ENCODE measurements around the gene ILKAP.

Gene ILKAP

DNA sequence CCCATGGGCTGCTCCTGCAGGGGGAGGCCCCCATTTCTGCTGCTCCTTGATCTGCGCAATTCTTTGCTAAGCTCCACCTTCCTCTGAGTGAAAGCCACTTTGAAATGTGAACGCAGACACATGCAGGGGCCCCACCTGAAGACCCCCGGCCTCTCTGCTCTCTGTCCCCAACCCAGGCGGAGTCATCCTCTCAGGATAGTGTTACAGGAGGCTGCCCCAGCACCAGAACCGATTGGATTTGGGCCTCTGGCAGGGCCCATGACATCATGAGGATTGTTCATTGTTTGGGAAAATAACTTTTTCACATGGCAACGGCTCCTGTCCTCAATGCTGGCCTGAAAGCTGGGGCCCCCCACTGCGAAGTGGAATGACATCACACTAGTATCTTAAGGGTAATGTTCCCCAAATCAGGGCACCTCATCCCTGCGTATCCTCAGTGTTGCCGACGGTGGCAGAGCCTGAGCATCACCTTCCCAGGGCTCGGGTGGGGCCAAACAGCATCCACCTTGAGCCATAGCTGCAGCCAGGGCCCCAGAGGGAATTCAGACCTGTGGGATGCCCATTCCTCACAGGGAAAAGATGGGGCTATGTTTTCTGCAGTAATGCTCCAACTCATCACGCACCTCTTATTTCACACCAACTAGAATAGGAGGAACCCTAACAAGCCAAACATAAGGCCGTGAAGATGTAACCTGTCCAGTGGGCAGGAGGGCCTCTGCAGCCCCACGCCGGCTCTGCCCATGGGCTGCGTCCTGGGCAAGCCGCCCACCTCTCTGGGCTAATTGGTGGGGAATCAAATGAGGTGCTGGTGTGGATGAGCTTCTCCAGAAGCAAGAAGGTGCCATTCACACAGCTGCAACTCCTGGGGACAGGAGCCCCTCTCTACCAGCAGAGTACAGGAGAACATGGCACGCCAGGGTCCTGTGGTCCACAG is 47.5 kb downstream of the ILKAP start:
- H3K27ac ChIP-seq (replicated peaks) = no peak overlapping the region
- H3K4me3 ChIP-seq (replicated peaks; ENCODE audit: insufficient read depth, low read length) = no peak overlapping the region
- H3K27me3 ChIP-seq (ENCODE audit: insufficient read depth, poor library complexity, severe bottlenecking) = peaks cover 11% of the 10 kb centered on the region
- DNase-seq (ENCODE audit: low read depth in 1 of 2, low spot score in 1 of 2) = no peak
- no peak for TF ChIP-seq POLR2AphosphoS5 (IDR thresholded peaks at IDR 0.05; ENCODE audit: low read depth)
- TF ChIP-seq GABPA (IDR thresholded peaks at IDR 0.05; ENCODE audit: low read depth) = no peak
- TF ChIP-seq, protein P1, sequence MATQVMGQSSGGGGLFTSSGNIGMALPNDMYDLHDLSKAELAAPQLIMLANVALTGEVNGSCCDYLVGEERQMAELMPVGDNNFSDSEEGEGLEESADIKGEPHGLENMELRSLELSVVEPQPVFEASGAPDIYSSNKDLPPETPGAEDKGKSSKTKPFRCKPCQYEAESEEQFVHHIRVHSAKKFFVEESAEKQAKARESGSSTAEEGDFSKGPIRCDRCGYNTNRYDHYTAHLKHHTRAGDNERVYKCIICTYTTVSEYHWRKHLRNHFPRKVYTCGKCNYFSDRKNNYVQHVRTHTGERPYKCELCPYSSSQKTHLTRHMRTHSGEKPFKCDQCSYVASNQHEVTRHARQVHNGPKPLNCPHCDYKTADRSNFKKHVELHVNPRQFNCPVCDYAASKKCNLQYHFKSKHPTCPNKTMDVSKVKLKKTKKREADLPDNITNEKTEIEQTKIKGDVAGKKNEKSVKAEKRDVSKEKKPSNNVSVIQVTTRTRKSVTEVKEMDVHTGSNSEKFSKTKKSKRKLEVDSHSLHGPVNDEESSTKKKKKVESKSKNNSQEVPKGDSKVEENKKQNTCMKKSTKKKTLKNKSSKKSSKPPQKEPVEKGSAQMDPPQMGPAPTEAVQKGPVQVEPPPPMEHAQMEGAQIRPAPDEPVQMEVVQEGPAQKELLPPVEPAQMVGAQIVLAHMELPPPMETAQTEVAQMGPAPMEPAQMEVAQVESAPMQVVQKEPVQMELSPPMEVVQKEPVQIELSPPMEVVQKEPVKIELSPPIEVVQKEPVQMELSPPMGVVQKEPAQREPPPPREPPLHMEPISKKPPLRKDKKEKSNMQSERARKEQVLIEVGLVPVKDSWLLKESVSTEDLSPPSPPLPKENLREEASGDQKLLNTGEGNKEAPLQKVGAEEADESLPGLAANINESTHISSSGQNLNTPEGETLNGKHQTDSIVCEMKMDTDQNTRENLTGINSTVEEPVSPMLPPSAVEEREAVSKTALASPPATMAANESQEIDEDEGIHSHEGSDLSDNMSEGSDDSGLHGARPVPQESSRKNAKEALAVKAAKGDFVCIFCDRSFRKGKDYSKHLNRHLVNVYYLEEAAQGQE (IDR thresholded peaks at IDR 0.05; ENCODE audit: insufficient replicate concordance, low read depth) = no peak
- TF ChIP-seq, protein P2, sequence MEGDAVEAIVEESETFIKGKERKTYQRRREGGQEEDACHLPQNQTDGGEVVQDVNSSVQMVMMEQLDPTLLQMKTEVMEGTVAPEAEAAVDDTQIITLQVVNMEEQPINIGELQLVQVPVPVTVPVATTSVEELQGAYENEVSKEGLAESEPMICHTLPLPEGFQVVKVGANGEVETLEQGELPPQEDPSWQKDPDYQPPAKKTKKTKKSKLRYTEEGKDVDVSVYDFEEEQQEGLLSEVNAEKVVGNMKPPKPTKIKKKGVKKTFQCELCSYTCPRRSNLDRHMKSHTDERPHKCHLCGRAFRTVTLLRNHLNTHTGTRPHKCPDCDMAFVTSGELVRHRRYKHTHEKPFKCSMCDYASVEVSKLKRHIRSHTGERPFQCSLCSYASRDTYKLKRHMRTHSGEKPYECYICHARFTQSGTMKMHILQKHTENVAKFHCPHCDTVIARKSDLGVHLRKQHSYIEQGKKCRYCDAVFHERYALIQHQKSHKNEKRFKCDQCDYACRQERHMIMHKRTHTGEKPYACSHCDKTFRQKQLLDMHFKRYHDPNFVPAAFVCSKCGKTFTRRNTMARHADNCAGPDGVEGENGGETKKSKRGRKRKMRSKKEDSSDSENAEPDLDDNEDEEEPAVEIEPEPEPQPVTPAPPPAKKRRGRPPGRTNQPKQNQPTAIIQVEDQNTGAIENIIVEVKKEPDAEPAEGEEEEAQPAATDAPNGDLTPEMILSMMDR (IDR thresholded peaks at IDR 0.05; ENCODE audit: insufficient read depth, low read length) = no peak
- TF ChIP-seq SPI1 (IDR thresholded peaks at IDR 0.05; ENCODE audit: borderline replicate concordance, low read depth) = no peak

DNA sequence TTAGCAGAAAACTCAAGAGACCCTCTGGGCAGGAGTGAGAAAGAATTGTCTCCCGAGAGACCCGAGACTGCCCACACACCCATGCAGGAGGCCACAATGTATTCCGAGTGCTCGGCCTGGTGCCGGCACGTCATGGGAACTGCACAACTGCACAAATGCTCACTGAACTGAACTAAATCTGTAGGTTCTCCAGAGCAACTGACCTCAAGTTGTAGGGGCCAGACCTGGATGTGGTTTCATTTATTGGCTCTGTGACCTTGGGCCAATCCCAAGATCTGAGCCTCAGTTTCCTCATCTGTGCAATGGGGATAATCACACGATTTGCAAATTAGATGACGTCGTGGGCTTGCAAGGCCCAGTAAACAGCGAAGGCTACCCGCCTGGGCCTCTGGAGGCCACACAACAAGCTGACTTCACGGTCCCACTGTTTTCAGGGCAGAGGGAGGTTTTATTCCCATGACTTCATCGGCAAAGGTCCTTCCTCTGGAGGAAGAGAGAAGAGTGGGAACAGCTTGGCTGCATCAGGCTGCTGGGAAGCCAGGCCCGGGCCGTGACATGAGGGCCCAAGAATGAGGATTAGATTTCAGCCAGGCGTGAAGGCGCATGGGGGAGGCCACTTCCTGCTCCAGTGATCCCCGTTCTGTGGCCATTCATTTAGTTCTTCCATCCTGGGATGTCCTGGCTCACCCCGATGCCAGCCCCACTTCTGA is 48.3 kb downstream of the ILKAP start:
- H3K27ac ChIP-seq (replicated peaks) = no peak overlapping the region
- H3K4me3 ChIP-seq (replicated peaks; ENCODE audit: insufficient read depth, low read length) = no peak overlapping the region
- TF ChIP-seq GABPA (IDR thresholded peaks at IDR 0.05; ENCODE audit: low read depth) = no peak
- TF ChIP-seq, protein P2 (IDR thresholded peaks at IDR 0.05; ENCODE audit: insufficient read depth, low read length) = no peak
- TF ChIP-seq POLR2AphosphoS5 (IDR thresholded peaks at IDR 0.05; ENCODE audit: low read depth) = no peak
- TF ChIP-seq SPI1 (IDR thresholded peaks at IDR 0.05; ENCODE audit: borderline replicate concordance, low read depth) = no peak
- TF ChIP-seq, protein P1 (IDR thresholded peaks at IDR 0.05; ENCODE audit: insufficient replicate concordance, low read depth) = no peak
- peaks cover 9% of the 10 kb centered on the region for H3K27me3 ChIP-seq (ENCODE audit: insufficient read depth, poor library complexity, severe bottlenecking)
- DNase-seq (ENCODE audit: low read depth in 1 of 2, low spot score in 1 of 2) = no peak

DNA sequence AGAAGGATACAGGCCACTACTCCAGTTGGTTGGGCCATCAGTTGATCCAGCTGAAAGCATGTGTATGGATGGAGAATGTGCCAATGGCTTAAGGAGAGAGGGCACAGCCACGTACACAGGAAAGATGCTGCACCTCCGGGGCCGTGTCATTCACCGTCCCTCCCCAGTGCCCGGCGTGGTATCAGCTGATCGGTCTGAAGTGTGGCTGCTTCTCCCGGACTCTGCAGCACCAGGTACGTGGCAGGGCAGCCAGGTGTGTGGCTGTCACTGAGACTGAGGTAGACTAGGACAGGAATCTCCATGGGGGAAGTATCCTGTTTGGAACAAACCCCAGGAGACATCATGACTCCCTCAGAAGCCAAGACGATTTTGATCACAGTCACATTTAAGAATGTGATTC is 48.9 kb downstream of the ILKAP start:
- no peak for DNase-seq (ENCODE audit: low read depth in 1 of 2, low spot score in 1 of 2)
- no peak for TF ChIP-seq SPI1 (IDR thresholded peaks at IDR 0.05; ENCODE audit: borderline replicate concordance, low read depth)
- TF ChIP-seq, protein P2 (IDR thresholded peaks at IDR 0.05; ENCODE audit: insufficient read depth, low read length) = no peak
- TF ChIP-seq, protein P1 (IDR thresholded peaks at IDR 0.05; ENCODE audit: insufficient replicate concordance, low read depth) = no peak
- TF ChIP-seq POLR2AphosphoS5 (IDR thresholded peaks at IDR 0.05; ENCODE audit: low read depth) = no peak
- Histone ChIP-seq H3K4me3 (replicated peaks; ENCODE audit: insufficient read depth, low read length) (no peak overlapping the region), H3K27me3 (ENCODE audit: insufficient read depth, poor library complexity, severe bottlenecking) (peaks cover 4% of the 10 kb centered on the region), H3K27ac (replicated peaks) (no peak overlapping the region)
